ENCODE data around the gene MT1HL1.

Gene MT1HL1

DNA sequence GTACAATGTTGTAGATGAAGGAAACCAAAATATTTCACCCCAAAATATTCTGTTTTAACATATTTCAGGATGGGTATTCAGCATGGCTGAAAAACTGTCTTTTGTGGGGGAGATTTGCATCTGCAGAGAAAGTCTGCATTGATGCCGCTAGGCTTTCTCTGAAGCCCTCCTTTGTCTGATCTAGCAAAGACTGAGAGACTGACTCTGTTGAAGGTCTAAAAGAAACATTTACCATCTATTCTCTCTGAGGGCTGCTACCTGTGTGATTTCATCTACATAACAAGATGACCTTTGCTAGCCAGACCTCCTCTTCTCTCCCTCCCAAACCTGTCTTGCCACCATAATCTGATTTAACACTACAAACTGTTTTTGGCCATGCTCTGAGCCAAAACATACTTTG is 12.4 kb upstream of the MT1HL1 start:
- H3K36me3 ChIP-seq (replicated peaks; ENCODE audit: insufficient read depth, low read length), result no peaks in the 10 kb centered on the region
- no peaks in the 10 kb centered on the region for H3K27me3 ChIP-seq (replicated peaks; ENCODE audit: insufficient read depth, low read length)
- H3K9ac ChIP-seq (ENCODE audit: low read length), result no peak overlapping the region
- H3K4me1 ChIP-seq (ENCODE audit: low read length), result no peaks in the 10 kb centered on the region
- H3K4me3 ChIP-seq (ENCODE audit: low read length), result no peak overlapping the region
- no peak overlapping the region for H2AFZ ChIP-seq (ENCODE audit: low read length)
- H3K9me3 ChIP-seq (replicated peaks; ENCODE audit: insufficient read depth, low read length), result no peaks in the 10 kb centered on the region
- H3F3A ChIP-seq (ENCODE audit: insufficient read depth, low read length), result no peaks in the 10 kb centered on the region
- no peaks in the 10 kb centered on the region for H3K9me2 ChIP-seq (replicated peaks; ENCODE audit: insufficient read depth, low read length)
- no peak overlapping the region for H3K27ac ChIP-seq (ENCODE audit: low read length)
- H3K4me2 ChIP-seq (ENCODE audit: low read depth, low read length), result no peak overlapping the region
- TF ChIP-seq EZH2phosphoT487 (IDR thresholded peaks at IDR 0.05; ENCODE audit: low read length), result no peak
- TF ChIP-seq EZH2 (optimal IDR thresholded peaks at IDR 0.05; ENCODE audit: low read depth, low read length), result no peak
- TF ChIP-seq, protein P1, sequence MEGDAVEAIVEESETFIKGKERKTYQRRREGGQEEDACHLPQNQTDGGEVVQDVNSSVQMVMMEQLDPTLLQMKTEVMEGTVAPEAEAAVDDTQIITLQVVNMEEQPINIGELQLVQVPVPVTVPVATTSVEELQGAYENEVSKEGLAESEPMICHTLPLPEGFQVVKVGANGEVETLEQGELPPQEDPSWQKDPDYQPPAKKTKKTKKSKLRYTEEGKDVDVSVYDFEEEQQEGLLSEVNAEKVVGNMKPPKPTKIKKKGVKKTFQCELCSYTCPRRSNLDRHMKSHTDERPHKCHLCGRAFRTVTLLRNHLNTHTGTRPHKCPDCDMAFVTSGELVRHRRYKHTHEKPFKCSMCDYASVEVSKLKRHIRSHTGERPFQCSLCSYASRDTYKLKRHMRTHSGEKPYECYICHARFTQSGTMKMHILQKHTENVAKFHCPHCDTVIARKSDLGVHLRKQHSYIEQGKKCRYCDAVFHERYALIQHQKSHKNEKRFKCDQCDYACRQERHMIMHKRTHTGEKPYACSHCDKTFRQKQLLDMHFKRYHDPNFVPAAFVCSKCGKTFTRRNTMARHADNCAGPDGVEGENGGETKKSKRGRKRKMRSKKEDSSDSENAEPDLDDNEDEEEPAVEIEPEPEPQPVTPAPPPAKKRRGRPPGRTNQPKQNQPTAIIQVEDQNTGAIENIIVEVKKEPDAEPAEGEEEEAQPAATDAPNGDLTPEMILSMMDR (IDR thresholded peaks at IDR 0.05; ENCODE audit: low read length), result no peak
- no peaks in the 10 kb centered on the region for H3K79me2 ChIP-seq (ENCODE audit: low read length)
- no peak for DNase-seq
- no peaks in the 10 kb centered on the region for H4K20me1 ChIP-seq (ENCODE audit: insufficient read depth, low read length)

DNA sequence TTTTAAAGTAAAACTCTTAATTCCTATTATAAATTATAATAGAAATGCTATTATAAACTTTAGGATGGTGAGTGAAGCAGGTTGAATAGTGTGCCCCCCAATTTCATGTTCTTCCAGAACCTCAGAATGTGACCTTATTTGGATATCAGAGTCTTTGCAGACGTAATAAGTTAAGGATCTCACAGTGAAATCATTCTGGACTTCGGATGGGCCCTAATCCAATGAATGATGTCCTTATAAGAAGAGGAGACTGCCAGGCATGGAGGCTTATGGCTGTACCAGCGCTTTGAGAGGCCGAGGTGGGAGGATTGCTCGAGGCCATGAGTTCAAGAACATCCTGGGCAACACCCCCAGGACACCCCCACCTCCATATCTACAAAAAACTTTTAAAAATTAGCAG is 9.4 kb upstream of the MT1HL1 start:
- H3K36me3 ChIP-seq (replicated peaks; ENCODE audit: insufficient read depth, low read length), result no peaks in the 10 kb centered on the region
- H3K9me2 ChIP-seq (replicated peaks; ENCODE audit: insufficient read depth, low read length), result no peaks in the 10 kb centered on the region
- H3K27ac ChIP-seq (ENCODE audit: low read length), result no peak overlapping the region
- no peaks in the 10 kb centered on the region for H3F3A ChIP-seq (ENCODE audit: insufficient read depth, low read length)
- H3K4me1 ChIP-seq (ENCODE audit: low read length), result no peaks in the 10 kb centered on the region
- no peak overlapping the region for H2AFZ ChIP-seq (ENCODE audit: low read length)
- no peaks in the 10 kb centered on the region for H4K20me1 ChIP-seq (ENCODE audit: insufficient read depth, low read length)
- no peak overlapping the region for H3K9ac ChIP-seq (ENCODE audit: low read length)
- no peak for DNase-seq
- no peak overlapping the region for H3K4me2 ChIP-seq (ENCODE audit: low read depth, low read length)
- TF ChIP-seq EZH2phosphoT487 (IDR thresholded peaks at IDR 0.05; ENCODE audit: low read length) (no peak), EZH2 (optimal IDR thresholded peaks at IDR 0.05; ENCODE audit: low read depth, low read length) (no peak)
- TF ChIP-seq, protein P1 (IDR thresholded peaks at IDR 0.05; ENCODE audit: low read length), result no peak
- no peaks in the 10 kb centered on the region for H3K9me3 ChIP-seq (replicated peaks; ENCODE audit: insufficient read depth, low read length)
- H3K4me3 ChIP-seq (ENCODE audit: low read length), result no peak overlapping the region
- H3K27me3 ChIP-seq (replicated peaks; ENCODE audit: insufficient read depth, low read length), result no peaks in the 10 kb centered on the region
- H3K79me2 ChIP-seq (ENCODE audit: low read length), result no peaks in the 10 kb centered on the region

DNA sequence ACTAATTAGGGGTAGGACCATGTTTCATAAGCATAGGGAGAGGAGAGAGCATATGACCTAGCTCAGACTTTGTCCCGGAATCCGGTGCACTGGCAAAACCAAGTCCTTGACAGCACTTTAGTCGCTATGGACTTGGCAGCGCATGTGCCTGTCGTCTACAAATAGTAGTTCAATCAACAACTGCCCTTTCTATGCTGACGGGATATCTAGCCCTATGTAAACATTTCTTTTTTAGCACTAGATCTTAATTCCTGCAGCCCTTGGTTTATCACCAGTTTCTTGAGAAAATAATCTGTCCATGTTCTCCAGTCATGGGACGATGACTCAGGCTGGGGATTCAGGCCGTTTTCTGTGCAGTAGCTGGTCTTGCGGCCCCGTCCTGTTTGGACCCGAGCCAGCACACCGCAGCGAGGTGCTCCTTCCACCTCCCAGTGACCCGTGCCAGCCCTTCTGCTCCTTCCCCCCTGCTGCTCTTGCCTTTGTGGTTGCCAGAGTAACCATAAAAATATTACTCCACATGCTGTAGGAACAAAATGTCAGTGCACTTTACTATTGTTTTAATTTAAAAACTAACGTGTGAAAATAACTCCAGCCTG is 8.6 kb upstream of the MT1HL1 start:
- Histone ChIP-seq H3F3A (ENCODE audit: insufficient read depth, low read length) (no peaks in the 10 kb centered on the region), H4K20me1 (ENCODE audit: insufficient read depth, low read length) (no peaks in the 10 kb centered on the region), H3K27me3 (replicated peaks; ENCODE audit: insufficient read depth, low read length) (no peaks in the 10 kb centered on the region), H3K9ac (ENCODE audit: low read length) (no peak overlapping the region), H3K27ac (ENCODE audit: low read length) (no peak overlapping the region), H3K4me2 (ENCODE audit: low read depth, low read length) (no peak overlapping the region), H3K4me3 (ENCODE audit: low read length) (no peak overlapping the region), H3K9me2 (replicated peaks; ENCODE audit: insufficient read depth, low read length) (no peaks in the 10 kb centered on the region), H3K79me2 (ENCODE audit: low read length) (no peaks in the 10 kb centered on the region), H3K9me3 (replicated peaks; ENCODE audit: insufficient read depth, low read length) (no peaks in the 10 kb centered on the region), H2AFZ (ENCODE audit: low read length) (no peak overlapping the region), H3K4me1 (ENCODE audit: low read length) (no peaks in the 10 kb centered on the region), H3K36me3 (replicated peaks; ENCODE audit: insufficient read depth, low read length) (no peaks in the 10 kb centered on the region)
- TF ChIP-seq, protein P1 (IDR thresholded peaks at IDR 0.05; ENCODE audit: low read length), result no peak
- TF ChIP-seq EZH2 (optimal IDR thresholded peaks at IDR 0.05; ENCODE audit: low read depth, low read length), result no peak
- no peak for TF ChIP-seq EZH2phosphoT487 (IDR thresholded peaks at IDR 0.05; ENCODE audit: low read length)
- DNase-seq, result no peak

All from MM.1S (cell line).